Left ventricle myocardium inferior (tissue), 1 donor: Measurements from ENCODE around the gene KIF26A. TPM values are rescaled to one million over a fixed set of nuclear protein-coding genes. Genes with fewer than 3 reads are reported as not detected.
A peak's percentile ranks its signal among the peaks of the same experiment; 100 is the strongest.

Source experiments
- DNase-seq: peaks from one replicate; pipeline ENCODE4 v3.0.0-alpha.2; 2020
- H3K27ac ChIP-seq: fragments of 200-600 bp; replicated peaks from 2 replicates; pipeline ENCODE4 v1.8.0; 2021
- H3K27me3 ChIP-seq: fragments of 200-600 bp; 2 replicates; pipeline ENCODE4 v1.8.0; 2021; ENCODE audit warnings: low read depth
- H3K36me3 ChIP-seq: fragments of 200-600 bp; 2 replicates; pipeline ENCODE4 v1.8.0; 2021
- H3K4me1 ChIP-seq: fragments of 200-600 bp; 2 replicates; pipeline ENCODE4 v1.8.0; 2021
- H3K4me3 ChIP-seq: fragments of 200-600 bp; 2 replicates; pipeline ENCODE4 v1.8.0; 2021; ENCODE audit warnings: mild to moderate bottlenecking, moderate library complexity
- H3K9me3 ChIP-seq: fragments of 200-600 bp; replicated peaks from 2 replicates; pipeline ENCODE4 v1.8.0; 2021
- intact Hi-C: fragments of 100-400 bp; cut with micrococcal nuclease; formaldehyde crosslinking; loops from one replicate; pipeline ENCODE4 v1.11.0; 2022
- total RNA-seq: library from RNA; stranded (reverse); fragmentation: NEBNext Ultra II Directional; extraction: Animal tissue kit (Norgen Biotek cat#: 25700); gene quantifications from one replicate; pipeline ENCODE4 v1.2.1, GENCODE V29; 2021
- TF ChIP-seq, protein P1 (sequence below): fragments of 200-600 bp; IDR thresholded peaks from 2 replicates; pipeline ENCODE4 v1.8.0; 2021; ENCODE audit warnings: antibody characterized with exemption, mild to moderate bottlenecking, borderline replicate concordance
- donor health status: DM: no; HTN: yes; CAD: no; lungs with severe emphysema.

KIF26A gene
- total RNA-seq, 1 donor from 2014 or later: 6.5 TPM

DNA sequence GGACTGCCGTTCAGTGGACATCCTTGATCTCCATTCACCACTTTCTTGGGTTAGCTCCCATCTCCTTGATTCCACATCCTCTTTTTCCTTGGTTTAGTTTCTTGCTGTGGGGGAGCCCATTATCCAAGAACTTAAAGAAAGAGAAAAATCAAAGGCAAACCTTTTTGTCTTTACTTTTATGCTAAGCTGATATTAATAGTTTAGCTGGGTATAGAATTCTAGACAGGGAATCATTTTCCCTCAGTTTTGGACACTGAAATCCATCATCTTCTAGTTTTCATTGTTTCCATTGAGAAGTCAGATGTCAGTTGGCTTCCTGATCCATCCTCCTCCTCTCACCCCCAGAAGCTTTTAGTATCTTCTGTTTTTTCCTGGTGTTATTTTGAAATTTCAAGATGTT is 8.8 kb upstream of the KIF26A start:
- intact Hi-C loops: no loop called here
- Histone ChIP-seq H3K27ac (no peak overlapping the region), H3K4me1 (peaks cover 6% of the 10 kb centered on the region), H3K36me3 (no peaks in the 10 kb centered on the region), H3K27me3 (peaks cover 38% of the 10 kb centered on the region), H3K4me3 (no peak overlapping the region), H3K9me3 (peaks cover 27% of the 10 kb centered on the region)
- TF ChIP-seq, protein P1, sequence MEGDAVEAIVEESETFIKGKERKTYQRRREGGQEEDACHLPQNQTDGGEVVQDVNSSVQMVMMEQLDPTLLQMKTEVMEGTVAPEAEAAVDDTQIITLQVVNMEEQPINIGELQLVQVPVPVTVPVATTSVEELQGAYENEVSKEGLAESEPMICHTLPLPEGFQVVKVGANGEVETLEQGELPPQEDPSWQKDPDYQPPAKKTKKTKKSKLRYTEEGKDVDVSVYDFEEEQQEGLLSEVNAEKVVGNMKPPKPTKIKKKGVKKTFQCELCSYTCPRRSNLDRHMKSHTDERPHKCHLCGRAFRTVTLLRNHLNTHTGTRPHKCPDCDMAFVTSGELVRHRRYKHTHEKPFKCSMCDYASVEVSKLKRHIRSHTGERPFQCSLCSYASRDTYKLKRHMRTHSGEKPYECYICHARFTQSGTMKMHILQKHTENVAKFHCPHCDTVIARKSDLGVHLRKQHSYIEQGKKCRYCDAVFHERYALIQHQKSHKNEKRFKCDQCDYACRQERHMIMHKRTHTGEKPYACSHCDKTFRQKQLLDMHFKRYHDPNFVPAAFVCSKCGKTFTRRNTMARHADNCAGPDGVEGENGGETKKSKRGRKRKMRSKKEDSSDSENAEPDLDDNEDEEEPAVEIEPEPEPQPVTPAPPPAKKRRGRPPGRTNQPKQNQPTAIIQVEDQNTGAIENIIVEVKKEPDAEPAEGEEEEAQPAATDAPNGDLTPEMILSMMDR: no peak
- no peak for DNase-seq

- peak; percentile 66 for DNase-seq
- Histone ChIP-seq H3K27me3 (peaks cover 52% of the 10 kb centered on the region), H3K4me1 (peaks cover 18% of the 10 kb centered on the region), H3K27ac (no peak overlapping the region), H3K36me3 (no peaks in the 10 kb centered on the region), H3K9me3 (peaks cover 12% of the 10 kb centered on the region), H3K4me3 (no peak overlapping the region)
- intact Hi-C loops: no loop called here
- TF ChIP-seq, protein P1: peak; percentile 75
Measured at GRCh38 chr14:104130974-104131651, 7.3 kb upstream of the KIF26A start.

GRCh38 chr14:104131968-104132732 is 6.2 kb upstream of the KIF26A start:
- TF ChIP-seq, protein P1: no peak
- peaks cover 54% of the 10 kb centered on the region for H3K27me3 ChIP-seq
- no peak overlapping the region for H3K4me3 ChIP-seq
- H3K27ac ChIP-seq: no peak overlapping the region
- H3K36me3 ChIP-seq: no peaks in the 10 kb centered on the region
- no peak for DNase-seq
- H3K4me1 ChIP-seq: peaks cover 27% of the 10 kb centered on the region
- peaks cover 11% of the 10 kb centered on the region for H3K9me3 ChIP-seq
- intact Hi-C loops: no loop called here

DNA sequence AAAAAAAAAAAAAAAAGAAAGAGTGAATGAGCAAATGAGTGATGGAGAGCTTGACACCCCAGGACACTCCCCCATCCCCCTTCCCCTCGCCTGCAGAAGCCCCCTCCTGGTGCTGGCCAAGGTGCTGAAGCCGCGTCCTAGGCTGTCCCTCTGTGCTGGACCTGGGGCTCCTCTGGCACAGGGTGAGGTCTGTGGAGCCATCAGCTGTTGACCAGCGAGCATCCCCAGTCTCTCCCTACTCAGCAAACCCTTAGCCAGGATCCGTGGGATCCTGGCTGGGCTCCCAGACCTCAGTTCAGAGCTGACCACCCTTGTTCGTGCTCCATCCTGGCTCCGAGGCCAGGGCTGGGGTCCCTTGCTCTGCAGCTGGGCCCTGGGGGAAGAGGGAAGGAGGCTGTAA is 5.4 kb upstream of the KIF26A start:
- Histone ChIP-seq H3K27me3 (peaks cover 61% of the 10 kb centered on the region), H3K36me3 (no peaks in the 10 kb centered on the region), H3K27ac (no peak overlapping the region), H3K4me1 (peaks cover 35% of the 10 kb centered on the region), H3K4me3 (no peak overlapping the region), H3K9me3 (peaks cover 11% of the 10 kb centered on the region)
- TF ChIP-seq, protein P1: no peak
- peak; percentile 11 for DNase-seq
- intact Hi-C loops: no loop called here

DNA sequence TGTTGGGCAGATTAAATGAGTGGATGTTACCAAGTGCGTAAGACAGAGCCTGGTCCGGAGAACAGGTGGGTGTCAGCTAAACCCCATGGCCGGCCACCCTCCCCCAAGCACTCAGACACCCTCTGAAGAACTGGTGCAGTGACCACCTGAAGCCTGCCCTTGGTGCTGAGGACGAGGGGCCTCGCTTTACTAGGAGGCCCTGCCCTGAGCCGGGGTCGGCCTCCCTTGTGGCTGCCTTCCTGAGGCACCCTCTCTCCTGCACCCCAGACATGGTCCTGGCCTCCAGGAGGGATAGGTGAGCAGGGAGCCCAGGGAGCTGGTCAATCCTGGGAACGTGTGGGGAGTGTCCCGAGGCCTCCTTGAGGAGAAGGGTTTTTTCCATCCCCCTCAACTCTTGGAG is 4.9 kb upstream of the KIF26A start:
- TF ChIP-seq, protein P1: no peak
- Histone ChIP-seq H3K4me1 (peaks cover 40% of the 10 kb centered on the region), H3K27ac (no peak overlapping the region), H3K27me3 (peaks cover 67% of the 10 kb centered on the region), H3K4me3 (no peak overlapping the region), H3K36me3 (no peaks in the 10 kb centered on the region), H3K9me3 (peaks cover 11% of the 10 kb centered on the region)
- DNase-seq: no peak
- intact Hi-C loops: no loop called here
